Stimulated activated CD4-positive, alpha-beta T cell treated with anti-CD3 and anti-CD28 coated beads, Interleukin-15, amount 100 ng/mL, for 1 hour (primary cell): ENCODE data around the gene OR4M2.
"Not testable (repeated sequence)": the region's sequence is repeated elsewhere in the genome, so short reads cannot be mapped to it uniquely, and the experiment has no call there.

Experiments used
- DNase-seq, 2 donors: peaks; one replicate each; pipeline ENCODE4 v3.0.0-alpha.2; 2020; ENCODE audit warnings: low read depth in 1 of 2, low spot score in 1 of 2

OR4M2 gene, protein sequence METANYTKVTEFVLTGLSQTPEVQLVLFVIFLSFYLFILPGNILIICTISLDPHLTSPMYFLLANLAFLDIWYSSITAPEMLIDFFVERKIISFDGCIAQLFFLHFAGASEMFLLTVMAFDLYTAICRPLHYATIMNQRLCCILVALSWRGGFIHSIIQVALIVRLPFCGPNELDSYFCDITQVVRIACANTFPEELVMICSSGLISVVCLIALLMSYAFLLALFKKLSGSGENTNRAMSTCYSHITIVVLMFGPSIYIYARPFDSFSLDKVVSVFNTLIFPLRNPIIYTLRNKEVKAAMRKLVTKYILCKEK

DNA sequence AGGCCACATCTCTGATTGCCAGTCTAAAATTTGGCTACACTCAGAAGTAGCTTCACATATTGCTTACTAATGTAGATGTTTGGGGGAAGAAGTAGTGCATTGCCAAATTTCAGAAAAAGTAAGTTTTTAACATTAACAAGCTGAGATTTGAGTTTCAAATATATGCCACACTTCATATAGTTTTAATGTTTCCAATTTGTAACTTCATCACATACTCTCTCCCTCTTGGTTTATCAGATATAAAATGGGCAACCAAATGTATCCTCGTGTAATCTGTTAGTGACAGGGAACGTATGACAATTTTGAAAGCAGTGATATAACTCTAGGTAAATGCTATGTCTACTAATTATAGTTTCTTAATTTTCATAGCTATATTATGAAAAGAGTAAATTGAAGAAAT is at the start of gene OR4M2:
Gene OR4M2 (plus strand): TSS at position 301 of the 400 bp plus-strand sequence. CDS start 98 bp downstream, at position 399.
- not testable (repeated sequence) for DNase-seq

DNA sequence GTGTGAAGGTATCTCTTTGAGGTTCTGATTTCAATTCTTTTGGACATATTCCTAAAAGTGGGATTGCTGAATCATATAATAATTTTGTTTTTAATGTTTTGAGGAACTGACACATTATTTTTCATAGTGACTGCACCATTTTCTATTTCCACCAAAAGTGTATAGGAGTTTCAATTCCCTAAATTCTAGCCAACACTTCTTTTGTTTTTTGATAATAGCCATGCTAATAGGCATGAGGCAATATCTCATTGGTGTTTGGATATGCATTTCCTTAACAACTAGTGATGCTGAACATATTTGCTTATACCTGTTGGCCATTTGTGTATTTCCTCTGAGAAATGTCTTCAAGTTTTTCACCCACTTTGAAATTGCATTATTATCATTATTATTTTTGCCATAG is 11.1 kb upstream of the OR4M2 start:
- not testable (repeated sequence) for DNase-seq

DNA sequence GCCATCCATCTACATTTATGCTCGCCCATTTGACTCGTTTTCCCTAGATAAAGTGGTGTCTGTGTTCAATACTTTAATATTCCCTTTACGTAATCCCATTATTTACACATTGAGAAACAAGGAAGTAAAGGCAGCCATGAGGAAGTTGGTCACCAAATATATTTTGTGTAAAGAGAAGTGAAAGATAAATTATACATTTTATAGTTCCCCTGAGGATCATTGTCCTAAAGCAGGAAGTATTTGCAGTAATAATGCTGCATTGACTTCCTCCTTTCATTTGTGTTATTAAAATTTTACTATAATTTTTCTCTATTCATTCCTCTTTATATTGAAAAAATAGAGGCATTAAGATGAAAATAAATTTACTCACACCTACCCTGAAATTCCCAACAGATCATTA is 1.1 kb downstream of the OR4M2 start:
- DNase-seq: not testable (repeated sequence)

DNA sequence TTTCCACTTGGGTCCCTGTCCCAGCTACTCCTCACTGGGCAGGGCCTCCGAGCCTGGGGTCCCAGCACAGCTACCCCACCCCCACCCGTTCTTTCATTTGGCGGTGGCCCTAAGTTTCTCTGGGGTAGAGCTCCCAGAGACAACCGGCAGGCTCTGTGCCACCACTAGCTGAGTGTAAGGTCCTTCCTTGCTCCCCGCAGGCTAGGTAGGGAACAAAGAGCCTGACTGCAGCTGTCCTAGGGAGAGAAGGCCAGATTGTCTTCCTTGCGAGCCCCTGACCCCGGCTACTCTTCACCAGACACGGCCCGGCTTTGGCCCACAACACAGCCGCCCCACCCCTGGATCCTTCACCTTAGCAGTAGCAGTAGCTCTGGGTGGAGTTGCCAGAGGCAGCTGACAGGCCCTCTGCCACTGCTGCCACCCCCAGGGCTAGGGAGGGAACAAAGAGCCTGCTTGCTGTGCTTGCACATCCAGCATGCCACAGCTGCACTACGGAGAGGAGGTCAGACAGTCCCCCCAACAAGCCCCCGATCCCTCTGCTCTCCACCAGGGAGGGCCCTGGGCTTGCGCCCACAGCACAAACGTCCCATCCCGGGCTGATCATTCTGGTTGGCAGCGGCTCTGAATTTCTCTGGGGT is 18.4 kb downstream of the OR4M2 start:
- not testable (repeated sequence) for DNase-seq

DNA sequence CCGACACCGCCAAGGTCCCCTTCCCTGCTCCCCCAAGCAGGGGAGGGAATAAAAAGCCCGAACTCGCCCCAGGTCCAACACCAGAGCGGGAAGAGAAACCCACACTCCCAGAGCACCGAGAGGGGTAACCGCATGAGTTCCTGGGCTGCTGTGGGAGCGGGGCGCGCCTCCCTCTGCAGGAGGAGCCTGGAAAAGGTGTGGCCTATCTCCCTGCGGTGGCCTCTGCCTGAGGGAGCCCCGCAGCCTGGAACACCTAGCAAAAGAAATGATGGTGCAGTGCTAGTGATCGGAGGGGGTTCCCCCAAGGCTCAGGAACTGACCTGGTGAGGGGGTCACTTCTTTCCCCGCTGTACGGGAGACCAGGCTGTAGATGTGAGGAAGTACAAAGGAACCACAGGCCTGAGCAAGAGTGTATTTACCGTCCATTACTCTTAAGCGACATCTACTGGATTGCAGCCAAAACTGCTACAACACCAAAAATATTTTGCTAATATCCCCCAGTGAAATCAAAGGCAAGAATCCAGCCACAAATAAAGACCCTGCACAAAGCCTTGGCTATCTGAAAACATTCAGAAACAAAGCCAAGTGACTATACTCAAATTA is 19.1 kb downstream of the OR4M2 start:
- not testable (repeated sequence) for DNase-seq

DNA sequence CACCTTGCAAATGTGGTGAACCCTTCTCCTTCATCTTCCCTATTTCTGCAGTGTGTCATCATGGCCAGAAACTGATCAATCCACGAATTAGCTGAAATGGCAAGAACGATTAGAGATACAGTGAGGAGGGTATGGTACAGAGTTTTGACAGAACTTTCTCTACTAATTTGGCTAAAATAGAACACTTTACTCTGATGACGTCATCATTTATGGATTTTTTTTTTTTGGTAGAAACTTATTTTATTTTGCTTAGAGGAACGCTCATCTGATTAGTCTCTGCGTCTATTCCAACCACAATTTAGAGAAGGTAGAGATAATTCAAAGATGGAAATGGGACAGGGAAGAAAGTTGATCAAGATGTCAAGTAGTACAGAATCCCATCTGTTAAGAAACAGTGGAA is 41.7 kb downstream of the OR4M2 start:
- DNase-seq: not testable (repeated sequence)
